OCI-LY3 (cell line): ENCODE results near the gene ENTPD5.

Experiments used
- EZH2phosphoT487 ChIP-seq: fragments of 200-600 bp; shearing (Covaris generic); IDR thresholded peaks from 2 replicates; pipeline ENCODE4 v1.6.1; 2018; ENCODE audit warnings: antibody characterized with exemption, mixed run types, low read depth
- TF ChIP-seq, protein P1 (sequence below): fragments of 200-600, 300-600 bp; sonication (generic); IDR thresholded peaks from 2 replicates; pipeline ENCODE4 v1.5.1; 2014; ENCODE audit warnings: antibody characterized with exemption, low read length, low read depth

DNA sequence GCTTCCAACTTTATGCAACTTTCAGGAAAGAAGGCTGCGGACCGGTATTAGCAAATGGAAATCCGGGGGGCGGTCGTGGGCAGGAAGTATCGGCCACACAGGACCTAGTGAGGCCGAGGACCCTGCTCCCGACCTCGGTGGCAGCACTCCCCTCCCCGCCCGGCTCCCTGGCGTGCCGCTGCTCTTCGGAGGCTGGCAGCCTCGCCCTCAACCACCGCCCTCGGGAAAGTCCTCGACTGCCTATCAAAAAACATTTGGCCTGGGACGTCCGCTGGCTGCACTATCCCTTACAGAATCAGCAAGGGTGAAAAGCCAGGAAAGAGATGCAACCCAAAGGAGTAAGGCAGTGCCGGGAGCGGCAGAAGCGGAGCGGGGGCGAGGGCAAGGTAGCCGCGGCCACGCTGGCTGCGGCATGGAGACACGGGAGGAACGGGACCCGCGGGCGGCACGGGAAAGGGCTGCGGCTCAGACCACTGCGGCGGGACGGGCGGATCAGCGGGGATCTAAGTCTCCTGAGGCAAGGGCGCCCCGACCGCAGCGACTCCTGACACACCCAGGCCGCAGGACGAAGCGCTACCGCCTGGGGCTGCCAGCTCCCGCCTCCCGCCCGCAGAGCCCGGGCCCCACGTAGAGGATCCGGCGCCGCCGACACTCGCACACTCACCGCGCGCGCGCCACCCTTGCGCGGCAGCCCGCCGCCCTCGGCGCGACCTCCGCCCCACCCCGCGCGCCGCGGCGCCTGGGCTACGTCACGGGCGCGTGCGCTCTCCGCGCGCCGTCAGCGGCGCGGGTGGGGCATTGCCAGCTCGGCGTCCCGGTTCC, at the start of gene ENTPD5, which contains the start of gene BBOF1:
- TF ChIP-seq, protein P1, sequence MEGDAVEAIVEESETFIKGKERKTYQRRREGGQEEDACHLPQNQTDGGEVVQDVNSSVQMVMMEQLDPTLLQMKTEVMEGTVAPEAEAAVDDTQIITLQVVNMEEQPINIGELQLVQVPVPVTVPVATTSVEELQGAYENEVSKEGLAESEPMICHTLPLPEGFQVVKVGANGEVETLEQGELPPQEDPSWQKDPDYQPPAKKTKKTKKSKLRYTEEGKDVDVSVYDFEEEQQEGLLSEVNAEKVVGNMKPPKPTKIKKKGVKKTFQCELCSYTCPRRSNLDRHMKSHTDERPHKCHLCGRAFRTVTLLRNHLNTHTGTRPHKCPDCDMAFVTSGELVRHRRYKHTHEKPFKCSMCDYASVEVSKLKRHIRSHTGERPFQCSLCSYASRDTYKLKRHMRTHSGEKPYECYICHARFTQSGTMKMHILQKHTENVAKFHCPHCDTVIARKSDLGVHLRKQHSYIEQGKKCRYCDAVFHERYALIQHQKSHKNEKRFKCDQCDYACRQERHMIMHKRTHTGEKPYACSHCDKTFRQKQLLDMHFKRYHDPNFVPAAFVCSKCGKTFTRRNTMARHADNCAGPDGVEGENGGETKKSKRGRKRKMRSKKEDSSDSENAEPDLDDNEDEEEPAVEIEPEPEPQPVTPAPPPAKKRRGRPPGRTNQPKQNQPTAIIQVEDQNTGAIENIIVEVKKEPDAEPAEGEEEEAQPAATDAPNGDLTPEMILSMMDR, result no peak
- no peak for TF ChIP-seq EZH2phosphoT487
